ENCODE measurements around the gene BAIAP2L1.

DNA sequence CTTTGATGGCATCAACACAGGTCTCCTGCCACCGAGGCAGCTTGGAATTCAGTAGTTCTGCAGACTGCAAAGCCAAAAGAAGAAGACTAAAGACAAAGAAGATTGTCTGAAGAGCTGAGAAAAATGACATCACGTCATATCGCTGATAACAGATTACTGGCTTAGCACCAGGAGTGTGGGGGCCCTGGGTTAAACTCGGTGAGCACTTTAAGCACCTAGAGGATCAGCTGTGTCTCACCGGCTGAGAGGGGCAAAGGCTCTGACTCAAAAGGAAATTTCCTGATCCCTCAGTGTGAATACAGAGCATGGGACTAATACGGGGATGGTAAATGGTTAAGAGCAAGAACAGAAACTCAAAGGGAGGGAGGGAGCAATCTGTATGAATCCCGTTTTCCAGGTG, 88.7 kb downstream of the BAIAP2L1 start:
- TF ChIP-seq, protein P1, sequence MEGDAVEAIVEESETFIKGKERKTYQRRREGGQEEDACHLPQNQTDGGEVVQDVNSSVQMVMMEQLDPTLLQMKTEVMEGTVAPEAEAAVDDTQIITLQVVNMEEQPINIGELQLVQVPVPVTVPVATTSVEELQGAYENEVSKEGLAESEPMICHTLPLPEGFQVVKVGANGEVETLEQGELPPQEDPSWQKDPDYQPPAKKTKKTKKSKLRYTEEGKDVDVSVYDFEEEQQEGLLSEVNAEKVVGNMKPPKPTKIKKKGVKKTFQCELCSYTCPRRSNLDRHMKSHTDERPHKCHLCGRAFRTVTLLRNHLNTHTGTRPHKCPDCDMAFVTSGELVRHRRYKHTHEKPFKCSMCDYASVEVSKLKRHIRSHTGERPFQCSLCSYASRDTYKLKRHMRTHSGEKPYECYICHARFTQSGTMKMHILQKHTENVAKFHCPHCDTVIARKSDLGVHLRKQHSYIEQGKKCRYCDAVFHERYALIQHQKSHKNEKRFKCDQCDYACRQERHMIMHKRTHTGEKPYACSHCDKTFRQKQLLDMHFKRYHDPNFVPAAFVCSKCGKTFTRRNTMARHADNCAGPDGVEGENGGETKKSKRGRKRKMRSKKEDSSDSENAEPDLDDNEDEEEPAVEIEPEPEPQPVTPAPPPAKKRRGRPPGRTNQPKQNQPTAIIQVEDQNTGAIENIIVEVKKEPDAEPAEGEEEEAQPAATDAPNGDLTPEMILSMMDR (IDR thresholded peaks at IDR 0.05; ENCODE audit: insufficient read depth, low read depth, low read length), result no peak
- TF ChIP-seq EZH2 (IDR thresholded peaks at IDR 0.05; ENCODE audit: insufficient read depth, low read length), result no peak
